Raji (cell line): ENCODE measurements around the gene PTH1R.

Experiments
- POLR2A ChIP-seq: IDR thresholded peaks from 2 replicates; pipeline ENCODE4 v1.6.1; 2011; ENCODE audit warnings: low read depth, low read length, control low read depth; ENCODE audit not compliant: insufficient read depth

The PTH1R gene

GRCh38 chr3:46846624-46847542 lies 30.6 kb upstream of the PTH1R start:
- no peak for TF ChIP-seq POLR2A

- no peak for TF ChIP-seq POLR2A
These were observed 29.8 kb upstream of the PTH1R start for GRCh38 chr3:46847744-46848143.

- no peak for TF ChIP-seq POLR2A
These were observed 29.1 kb upstream of the PTH1R start for GRCh38 chr3:46848271-46849044.

DNA sequence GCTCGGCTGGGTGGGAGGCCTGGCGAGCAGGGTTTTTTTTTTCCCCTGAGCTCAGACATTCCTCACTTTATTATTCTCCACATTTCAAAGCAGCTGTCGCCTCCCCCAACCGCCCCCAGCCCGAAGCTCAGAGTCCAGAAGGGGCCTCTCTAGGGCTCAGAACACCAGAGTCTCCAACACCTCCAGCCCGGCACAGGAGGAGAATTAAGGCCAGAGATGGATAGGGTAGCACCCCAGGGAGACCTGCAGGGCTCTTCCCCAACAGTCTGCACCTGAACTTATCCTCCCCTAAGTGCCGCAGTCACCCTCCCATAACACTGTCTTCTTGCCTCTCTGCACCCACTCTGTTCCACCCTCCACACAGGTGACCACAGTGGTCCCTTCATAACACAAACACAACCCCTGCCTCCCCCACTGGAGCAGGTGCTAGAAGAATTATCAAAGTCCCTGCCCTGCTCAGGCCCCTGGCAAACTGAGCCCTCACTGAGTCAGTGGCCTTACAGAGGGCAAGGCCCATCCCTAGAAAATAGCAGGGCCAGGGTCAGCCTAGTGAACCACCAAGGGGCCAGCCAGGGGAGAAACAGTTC lies 28.4 kb upstream of the PTH1R start:
- TF ChIP-seq POLR2A: no peak

GRCh38 chr3:46849686-46850467 lies 27.6 kb upstream of the PTH1R start:
- no peak for TF ChIP-seq POLR2A

DNA sequence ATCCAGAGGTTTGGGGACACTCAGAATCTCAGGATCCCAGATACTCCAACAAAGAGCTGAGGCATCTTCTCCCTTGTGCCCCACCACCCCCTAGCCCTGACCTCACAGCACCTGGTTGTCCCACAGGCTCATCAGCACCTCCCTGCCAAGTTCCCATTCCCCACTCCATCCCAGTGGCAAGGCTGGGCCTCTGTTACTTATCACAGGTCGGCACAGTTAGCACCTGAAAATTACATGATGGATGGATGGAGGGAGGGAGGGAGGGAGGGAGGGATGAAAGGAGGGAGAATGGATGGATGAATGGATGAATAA lies 27.1 kb upstream of the PTH1R start:
- no peak for TF ChIP-seq POLR2A

GRCh38 chr3:46851364-46852333 lies 25.9 kb upstream of the PTH1R start:
- no peak for TF ChIP-seq POLR2A

GRCh38 chr3:46852334-46852720 lies 25.2 kb upstream of the PTH1R start:
- no peak for TF ChIP-seq POLR2A

DNA sequence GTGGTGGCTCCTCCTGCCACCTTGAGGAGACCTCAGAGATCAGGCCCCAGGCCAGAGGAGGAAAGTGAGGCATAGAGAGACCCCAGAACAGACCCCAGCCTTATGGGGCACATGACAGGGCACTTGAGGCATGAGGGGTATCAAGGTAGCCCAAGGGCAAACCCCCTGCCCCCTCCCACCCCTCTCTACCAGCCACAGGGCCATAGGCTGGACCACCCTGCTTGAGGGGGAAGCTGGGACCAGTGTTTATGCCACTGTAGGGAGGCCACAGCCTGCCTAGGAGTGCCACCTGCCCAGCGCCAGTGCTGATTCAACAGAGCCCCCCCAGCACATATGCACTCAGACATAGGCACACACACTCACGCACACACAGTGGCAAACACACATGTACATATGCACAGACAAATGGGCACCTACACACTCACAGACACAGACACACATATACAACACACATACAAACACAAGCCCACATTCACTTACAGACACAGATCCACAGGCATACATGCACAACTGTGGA lies 24.6 kb upstream of the PTH1R start:
- no peak for TF ChIP-seq POLR2A

- TF ChIP-seq POLR2A: no peak
These were observed 23.8 kb upstream of the PTH1R start for GRCh38 chr3:46853441-46854415.

- no peak for TF ChIP-seq POLR2A
These were observed 22.9 kb upstream of the PTH1R start for GRCh38 chr3:46854555-46854991.

GRCh38 chr3:46856576-46857471 lies 20.7 kb upstream of the PTH1R start:
- no peak for TF ChIP-seq POLR2A
